ENCODE data around the gene DAD1. TPM values are rescaled to one million over a fixed set of nuclear protein-coding genes. Genes with fewer than 3 reads are reported as not detected.
A peak's percentile ranks its signal among the peaks of the same experiment; 100 is the strongest.

Gene DAD1
- total RNA-seq, 2 experiments from 2014 or later = 117 to 154 TPM

DNA sequence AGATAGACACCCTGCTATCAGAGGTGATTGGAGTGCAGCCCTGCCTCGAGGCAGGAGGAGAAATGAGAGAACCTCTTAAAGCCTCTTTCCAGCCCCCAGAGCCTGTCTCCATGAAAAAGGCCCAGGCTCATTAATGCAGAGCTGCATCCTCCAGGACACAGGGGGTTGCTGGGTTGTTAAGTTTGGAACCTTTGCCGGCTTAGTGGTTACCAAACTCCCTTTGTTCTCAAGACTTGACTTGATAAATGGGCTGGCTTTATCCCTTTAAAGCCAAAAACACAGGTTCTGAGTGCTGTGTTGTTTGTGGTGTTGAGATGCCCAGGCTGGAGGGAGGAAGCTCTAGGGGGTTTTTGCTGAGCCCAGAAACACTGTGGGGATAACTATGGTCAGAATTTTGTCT is 71.0 kb downstream of the DAD1 start:
- CTCF ChIA-PET (ENCODE audit: unreplicated experiment) = interaction anchor here (1.1 to 2.1 kb wide), 2 partner anchors 10 to 22 kb away, joined by 4 to 12 read pairs; no protein-coding TSS in a partner anchor
- no peaks in the 10 kb centered on the region for H4K20me1 ChIP-seq (ENCODE audit: insufficient read depth, low read length)
- DNase-seq (ENCODE audit: low spot score) = no peak
- no peaks in the 10 kb centered on the region for H3K9me3 ChIP-seq (ENCODE audit: low read length)
- peaks cover 98% of the 10 kb centered on the region for H3K4me1 ChIP-seq (ENCODE audit: insufficient read depth, low read length, poor library complexity, severe bottlenecking)
- TF ChIP-seq, protein P1, sequence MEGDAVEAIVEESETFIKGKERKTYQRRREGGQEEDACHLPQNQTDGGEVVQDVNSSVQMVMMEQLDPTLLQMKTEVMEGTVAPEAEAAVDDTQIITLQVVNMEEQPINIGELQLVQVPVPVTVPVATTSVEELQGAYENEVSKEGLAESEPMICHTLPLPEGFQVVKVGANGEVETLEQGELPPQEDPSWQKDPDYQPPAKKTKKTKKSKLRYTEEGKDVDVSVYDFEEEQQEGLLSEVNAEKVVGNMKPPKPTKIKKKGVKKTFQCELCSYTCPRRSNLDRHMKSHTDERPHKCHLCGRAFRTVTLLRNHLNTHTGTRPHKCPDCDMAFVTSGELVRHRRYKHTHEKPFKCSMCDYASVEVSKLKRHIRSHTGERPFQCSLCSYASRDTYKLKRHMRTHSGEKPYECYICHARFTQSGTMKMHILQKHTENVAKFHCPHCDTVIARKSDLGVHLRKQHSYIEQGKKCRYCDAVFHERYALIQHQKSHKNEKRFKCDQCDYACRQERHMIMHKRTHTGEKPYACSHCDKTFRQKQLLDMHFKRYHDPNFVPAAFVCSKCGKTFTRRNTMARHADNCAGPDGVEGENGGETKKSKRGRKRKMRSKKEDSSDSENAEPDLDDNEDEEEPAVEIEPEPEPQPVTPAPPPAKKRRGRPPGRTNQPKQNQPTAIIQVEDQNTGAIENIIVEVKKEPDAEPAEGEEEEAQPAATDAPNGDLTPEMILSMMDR (conservative IDR thresholded peaks at IDR 0.05; ENCODE audit: low read length) = no peak
- TF ChIP-seq EZH2phosphoT487 (IDR thresholded peaks at IDR 0.05; ENCODE audit: borderline replicate concordance, low read depth, low read length) = no peak
- H3K4me2 ChIP-seq (ENCODE audit: low read length) = peak overlapping the region; percentile 68
- no peaks in the 10 kb centered on the region for H3K79me2 ChIP-seq (ENCODE audit: insufficient read depth, low read depth, low read length)
- peak overlapping the region; percentile 71 for H3K27ac ChIP-seq (ENCODE audit: low read depth, low read length, poor library complexity, severe bottlenecking)
- intact Hi-C loops (cut with micrococcal nuclease; ENCODE audit: unreplicated experiment) = no loop called here
- no TSS peak for BruUV-seq (replicated peaks)
- peak overlapping the region; percentile 33 for H3K4me3 ChIP-seq (ENCODE audit: low read depth, low read length, poor library complexity, severe bottlenecking)
- no peaks in the 10 kb centered on the region for H3K36me3 ChIP-seq (ENCODE audit: insufficient read depth, low read length)
- H3K9me2 ChIP-seq (ENCODE audit: insufficient read depth, low read length) = no peaks in the 10 kb centered on the region
- POLR2A ChIA-PET = interaction anchor here (0.9 to 7.6 kb wide), 8 partner anchors 8 to 86 kb away, joined by 3 to 101 read pairs (median 6); no protein-coding TSS in a partner anchor
- H2AFZ ChIP-seq (ENCODE audit: low read length) = peak overlapping the region; percentile 69

DNA sequence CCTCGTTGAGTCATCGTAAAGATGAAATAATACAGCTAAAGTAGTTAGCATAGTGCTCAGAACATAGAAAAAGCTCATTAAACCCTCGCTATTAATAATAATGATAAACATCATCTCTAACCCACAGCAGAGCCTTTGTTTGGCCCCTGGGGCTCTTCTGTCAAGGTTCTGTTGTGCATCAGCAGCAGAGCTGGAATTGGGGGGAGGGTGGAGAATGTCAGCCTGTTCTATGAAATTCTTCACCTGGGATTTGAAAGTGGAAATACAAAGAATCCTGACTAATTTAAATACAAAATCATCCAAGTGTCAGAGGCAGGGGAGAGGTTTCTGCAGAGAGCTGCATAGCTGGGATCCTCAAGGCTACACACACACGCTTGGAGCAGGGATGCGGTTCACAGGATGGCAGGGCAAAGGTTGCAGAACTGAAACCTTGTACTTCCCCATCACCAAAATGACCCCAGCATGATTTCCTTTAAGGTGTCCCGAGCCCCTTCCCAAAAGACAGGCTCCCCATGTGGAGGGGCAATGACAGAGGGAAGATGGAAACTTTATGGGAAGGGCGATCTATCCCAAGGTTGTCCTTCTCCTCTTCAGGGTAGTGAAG is 71.8 kb downstream of the DAD1 start:
- no peaks in the 10 kb centered on the region for H3K9me3 ChIP-seq (ENCODE audit: low read length)
- CTCF ChIA-PET (ENCODE audit: unreplicated experiment) = interaction anchor here (0.9 kb wide), 1 partner anchor 44 kb away, joined by 3 read pairs; no protein-coding TSS in a partner anchor
- peak overlapping the region; percentile 71 for H3K27ac ChIP-seq (ENCODE audit: low read depth, low read length, poor library complexity, severe bottlenecking)
- peak overlapping the region; percentile 68 for H3K4me2 ChIP-seq (ENCODE audit: low read length)
- BruUV-seq (replicated peaks) = no TSS peak
- intact Hi-C loops (cut with micrococcal nuclease; ENCODE audit: unreplicated experiment) = no loop called here
- TF ChIP-seq, protein P1 (conservative IDR thresholded peaks at IDR 0.05; ENCODE audit: low read length) = no peak; the same call in 1 of the 2 replicates
- no peak for TF ChIP-seq EZH2phosphoT487 (IDR thresholded peaks at IDR 0.05; ENCODE audit: borderline replicate concordance, low read depth, low read length)
- peak overlapping the region; percentile 33 for H3K4me3 ChIP-seq (ENCODE audit: low read depth, low read length, poor library complexity, severe bottlenecking)
- no peaks in the 10 kb centered on the region for H3K36me3 ChIP-seq (ENCODE audit: insufficient read depth, low read length)
- DNase-seq (ENCODE audit: low spot score) = peak; percentile 60
- peaks cover 98% of the 10 kb centered on the region for H3K4me1 ChIP-seq (ENCODE audit: insufficient read depth, low read length, poor library complexity, severe bottlenecking)
- POLR2A ChIA-PET = interaction anchor here (0.6 to 7.6 kb wide), 13 partner anchors 8 to 85 kb away, joined by 3 to 101 read pairs (median 5); no protein-coding TSS in a partner anchor
- H2AFZ ChIP-seq (ENCODE audit: low read length) = peak overlapping the region; percentile 69; the same call in 1 of the 2 replicates
- H4K20me1 ChIP-seq (ENCODE audit: insufficient read depth, low read length) = no peaks in the 10 kb centered on the region
- no peaks in the 10 kb centered on the region for H3K9me2 ChIP-seq (ENCODE audit: insufficient read depth, low read length)
- no peaks in the 10 kb centered on the region for H3K79me2 ChIP-seq (ENCODE audit: insufficient read depth, low read depth, low read length)

DNA sequence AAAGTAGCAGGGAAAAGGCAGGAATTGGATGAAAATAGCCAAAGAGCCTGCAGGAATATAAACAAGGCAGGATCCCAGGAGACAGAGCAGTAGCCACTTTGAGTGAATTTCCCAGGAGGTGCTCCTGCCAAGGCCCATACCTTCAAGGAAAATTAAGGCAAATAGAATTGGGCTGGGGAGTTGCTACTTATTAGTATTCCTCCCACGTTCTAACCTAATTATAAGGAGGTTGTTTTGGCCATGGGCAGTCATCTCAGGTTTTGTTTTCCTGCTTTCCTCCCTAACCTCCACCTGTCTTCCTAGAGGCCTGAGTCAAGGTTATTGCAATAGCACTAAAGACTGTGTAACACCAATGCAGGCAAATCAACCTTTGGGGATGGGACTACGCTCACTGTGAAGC is 73.1 kb downstream of the DAD1 start:
- H3K9me3 ChIP-seq (ENCODE audit: low read length) = no peaks in the 10 kb centered on the region
- H3K9me2 ChIP-seq (ENCODE audit: insufficient read depth, low read length) = no peaks in the 10 kb centered on the region
- ChIA-PET POLR2A (interaction anchor here (1.4 to 7.6 kb wide), 3 partner anchors 9 to 16 kb away, joined by 3 to 101 read pairs (median 10); no protein-coding TSS in a partner anchor), CTCF (ENCODE audit: unreplicated experiment) (no interaction called here)
- no peaks in the 10 kb centered on the region for H4K20me1 ChIP-seq (ENCODE audit: insufficient read depth, low read length)
- H3K36me3 ChIP-seq (ENCODE audit: insufficient read depth, low read length) = no peaks in the 10 kb centered on the region
- H2AFZ ChIP-seq (ENCODE audit: low read length) = peak overlapping the region; percentile 40; the same call in 1 of the 2 replicates
- H3K79me2 ChIP-seq (ENCODE audit: insufficient read depth, low read depth, low read length) = no peaks in the 10 kb centered on the region
- H3K4me2 ChIP-seq (ENCODE audit: low read length) = peak overlapping the region; percentile 68
- no TSS peak for BruUV-seq (replicated peaks)
- peak overlapping the region; percentile 71 for H3K27ac ChIP-seq (ENCODE audit: low read depth, low read length, poor library complexity, severe bottlenecking)
- H3K4me3 ChIP-seq (ENCODE audit: low read depth, low read length, poor library complexity, severe bottlenecking) = peak overlapping the region; percentile 19
- H3K4me1 ChIP-seq (ENCODE audit: insufficient read depth, low read length, poor library complexity, severe bottlenecking) = peaks cover 98% of the 10 kb centered on the region
- DNase-seq (ENCODE audit: low spot score) = no peak
- intact Hi-C loops (cut with micrococcal nuclease; ENCODE audit: unreplicated experiment) = no loop called here
- TF ChIP-seq, protein P1 (conservative IDR thresholded peaks at IDR 0.05; ENCODE audit: low read length) = no peak
- no peak for TF ChIP-seq EZH2phosphoT487 (IDR thresholded peaks at IDR 0.05; ENCODE audit: borderline replicate concordance, low read depth, low read length)

All from OCI-LY7 (cell line).